ENCODE results near the gene ACOT7. TPM values are rescaled to one million over a fixed set of nuclear protein-coding genes. Genes with fewer than 3 reads are reported as not detected.

The ACOT7 gene
- total RNA-seq, 1 donor from 2014 or later, result 80.3 TPM

GRCh38 chr1:6275826-6276782 is 117.5 kb downstream of the ACOT7 start:
- DNase-seq (ENCODE audit: low read depth), result no peak
- TF ChIP-seq CTCF (conservative IDR thresholded peaks at IDR 0.05; ENCODE audit: low read depth, low read length), result no peak
- no peak overlapping the region for H3K4me3 ChIP-seq (ENCODE audit: low read depth, low read length)

GRCh38 chr1:6274622-6275139 is 118.9 kb downstream of the ACOT7 start:
- H3K4me3 ChIP-seq (ENCODE audit: low read depth, low read length), result no peak overlapping the region
- no peak for TF ChIP-seq CTCF (conservative IDR thresholded peaks at IDR 0.05; ENCODE audit: low read depth, low read length)
- no peak for DNase-seq (ENCODE audit: low read depth)

GRCh38 chr1:6274102-6274501 is 119.5 kb downstream of the ACOT7 start:
- no peak overlapping the region for H3K4me3 ChIP-seq (ENCODE audit: low read depth, low read length)
- no peak for TF ChIP-seq CTCF (conservative IDR thresholded peaks at IDR 0.05; ENCODE audit: low read depth, low read length)
- no peak for DNase-seq (ENCODE audit: low read depth)

- peak; percentile 58 for DNase-seq (ENCODE audit: low read depth)
- TF ChIP-seq CTCF (conservative IDR thresholded peaks at IDR 0.05; ENCODE audit: low read depth, low read length), result no peak
- peak overlapping the region; percentile 30 for H3K4me3 ChIP-seq (ENCODE audit: low read depth, low read length)
Measured at GRCh38 chr1:6273380-6273891, 120.1 kb downstream of the ACOT7 start.

- DNase-seq (ENCODE audit: low read depth), result no peak
- no peak overlapping the region for H3K4me3 ChIP-seq (ENCODE audit: low read depth, low read length)
- peak; percentile 41 for TF ChIP-seq CTCF (conservative IDR thresholded peaks at IDR 0.05; ENCODE audit: low read depth, low read length)
Measured at GRCh38 chr1:6272868-6273267, 120.7 kb downstream of the ACOT7 start.

- no peak overlapping the region for H3K4me3 ChIP-seq (ENCODE audit: low read depth, low read length)
- no peak for TF ChIP-seq CTCF (conservative IDR thresholded peaks at IDR 0.05; ENCODE audit: low read depth, low read length)
- no peak for DNase-seq (ENCODE audit: low read depth)
Measured at GRCh38 chr1:6272452-6272851, 121.1 kb downstream of the ACOT7 start.

All from epithelial cell of proximal tubule (primary cell).